ENCODE results near the gene PLXNB2.

Gene PLXNB2

GRCh38 chr22:50293441-50294318, 13.8 kb downstream of the PLXNB2 start:
- no peak overlapping the region for H3K4me2 ChIP-seq (ENCODE audit: low read depth, low read length)

GRCh38 chr22:50292643-50293440, 14.6 kb downstream of the PLXNB2 start:
- no peak for DNase-seq
- Histone ChIP-seq H3K4me3 (ENCODE audit: low read length) (no peak overlapping the region), H3F3A (ENCODE audit: insufficient read depth, low read length) (no peaks in the 10 kb centered on the region), H2AFZ (ENCODE audit: low read length) (no peak overlapping the region), H3K9ac (ENCODE audit: low read length) (no peak overlapping the region), H3K36me3 (replicated peaks; ENCODE audit: insufficient read depth, low read length) (no peaks in the 10 kb centered on the region), H4K20me1 (ENCODE audit: insufficient read depth, low read length) (no peaks in the 10 kb centered on the region), H3K9me3 (replicated peaks; ENCODE audit: insufficient read depth, low read length) (no peaks in the 10 kb centered on the region), H3K9me2 (replicated peaks; ENCODE audit: insufficient read depth, low read length) (no peaks in the 10 kb centered on the region), H3K27me3 (replicated peaks; ENCODE audit: insufficient read depth, low read length) (no peaks in the 10 kb centered on the region), H3K4me1 (ENCODE audit: low read length) (no peaks in the 10 kb centered on the region), H3K4me2 (ENCODE audit: low read depth, low read length) (no peak overlapping the region), H3K27ac (ENCODE audit: low read length) (no peak overlapping the region), H3K79me2 (ENCODE audit: low read length) (peaks cover 12% of the 10 kb centered on the region; the same call in 1 of the 2 replicates)
- TF ChIP-seq EZH2 (optimal IDR thresholded peaks at IDR 0.05; ENCODE audit: low read depth, low read length) (no peak), EZH2phosphoT487 (IDR thresholded peaks at IDR 0.05; ENCODE audit: low read length) (no peak), CTCF (IDR thresholded peaks at IDR 0.05; ENCODE audit: low read length) (no peak)

More at GRCh38 chr22:50293441-50294318, 13.8 kb downstream of the PLXNB2 start:
- no peak overlapping the region for H2AFZ ChIP-seq (ENCODE audit: low read length)
- H3K36me3 ChIP-seq (replicated peaks; ENCODE audit: insufficient read depth, low read length): no peaks in the 10 kb centered on the region
- H3K27ac ChIP-seq (ENCODE audit: low read length): no peak overlapping the region
- H3K27me3 ChIP-seq (replicated peaks; ENCODE audit: insufficient read depth, low read length): no peaks in the 10 kb centered on the region
- DNase-seq: no peak
- H3K4me1 ChIP-seq (ENCODE audit: low read length): no peaks in the 10 kb centered on the region
- TF ChIP-seq EZH2 (optimal IDR thresholded peaks at IDR 0.05; ENCODE audit: low read depth, low read length): no peak
- TF ChIP-seq CTCF (IDR thresholded peaks at IDR 0.05; ENCODE audit: low read length): no peak
- no peak for TF ChIP-seq EZH2phosphoT487 (IDR thresholded peaks at IDR 0.05; ENCODE audit: low read length)
- H3K4me3 ChIP-seq (ENCODE audit: low read length): no peak overlapping the region
- no peaks in the 10 kb centered on the region for H4K20me1 ChIP-seq (ENCODE audit: insufficient read depth, low read length)
- no peaks in the 10 kb centered on the region for H3K9me3 ChIP-seq (replicated peaks; ENCODE audit: insufficient read depth, low read length)
- no peaks in the 10 kb centered on the region for H3F3A ChIP-seq (ENCODE audit: insufficient read depth, low read length)
- peaks cover 13% of the 10 kb centered on the region; the same call in 1 of the 2 replicates for H3K79me2 ChIP-seq (ENCODE audit: low read length)
- H3K9ac ChIP-seq (ENCODE audit: low read length): no peak overlapping the region
- H3K9me2 ChIP-seq (replicated peaks; ENCODE audit: insufficient read depth, low read length): no peaks in the 10 kb centered on the region

GRCh38 chr22:50289942-50290630, 17.4 kb downstream of the PLXNB2 start:
- Histone ChIP-seq H3K9me2 (replicated peaks; ENCODE audit: insufficient read depth, low read length) (no peaks in the 10 kb centered on the region), H3K9me3 (replicated peaks; ENCODE audit: insufficient read depth, low read length) (no peaks in the 10 kb centered on the region), H3K9ac (ENCODE audit: low read length) (no peak overlapping the region), H3K27me3 (replicated peaks; ENCODE audit: insufficient read depth, low read length) (no peaks in the 10 kb centered on the region), H3K36me3 (replicated peaks; ENCODE audit: insufficient read depth, low read length) (no peaks in the 10 kb centered on the region), H3K79me2 (ENCODE audit: low read length) (peaks cover 5% of the 10 kb centered on the region; the same call in 1 of the 2 replicates), H3K4me2 (ENCODE audit: low read depth, low read length) (no peak overlapping the region), H3K27ac (ENCODE audit: low read length) (no peak overlapping the region), H3K4me1 (ENCODE audit: low read length) (no peaks in the 10 kb centered on the region), H3K4me3 (ENCODE audit: low read length) (no peak overlapping the region), H2AFZ (ENCODE audit: low read length) (no peak overlapping the region), H4K20me1 (ENCODE audit: insufficient read depth, low read length) (no peaks in the 10 kb centered on the region), H3F3A (ENCODE audit: insufficient read depth, low read length) (no peaks in the 10 kb centered on the region)
- no peak for DNase-seq
- TF ChIP-seq EZH2 (optimal IDR thresholded peaks at IDR 0.05; ENCODE audit: low read depth, low read length): no peak
- TF ChIP-seq EZH2phosphoT487 (IDR thresholded peaks at IDR 0.05; ENCODE audit: low read length): no peak
- no peak for TF ChIP-seq CTCF (IDR thresholded peaks at IDR 0.05; ENCODE audit: low read length)
